Measurements from ENCODE around the gene HS3ST4. TPM values are rescaled to one million over a fixed set of nuclear protein-coding genes. Genes with fewer than 3 reads are reported as not detected.
A peak's percentile ranks its signal among the peaks of the same experiment; 100 is the strongest.

HS3ST4 gene
- total and polyA plus RNA-seq, 2 experiments from 2014 or later: 0.44 to 2.1 TPM

DNA sequence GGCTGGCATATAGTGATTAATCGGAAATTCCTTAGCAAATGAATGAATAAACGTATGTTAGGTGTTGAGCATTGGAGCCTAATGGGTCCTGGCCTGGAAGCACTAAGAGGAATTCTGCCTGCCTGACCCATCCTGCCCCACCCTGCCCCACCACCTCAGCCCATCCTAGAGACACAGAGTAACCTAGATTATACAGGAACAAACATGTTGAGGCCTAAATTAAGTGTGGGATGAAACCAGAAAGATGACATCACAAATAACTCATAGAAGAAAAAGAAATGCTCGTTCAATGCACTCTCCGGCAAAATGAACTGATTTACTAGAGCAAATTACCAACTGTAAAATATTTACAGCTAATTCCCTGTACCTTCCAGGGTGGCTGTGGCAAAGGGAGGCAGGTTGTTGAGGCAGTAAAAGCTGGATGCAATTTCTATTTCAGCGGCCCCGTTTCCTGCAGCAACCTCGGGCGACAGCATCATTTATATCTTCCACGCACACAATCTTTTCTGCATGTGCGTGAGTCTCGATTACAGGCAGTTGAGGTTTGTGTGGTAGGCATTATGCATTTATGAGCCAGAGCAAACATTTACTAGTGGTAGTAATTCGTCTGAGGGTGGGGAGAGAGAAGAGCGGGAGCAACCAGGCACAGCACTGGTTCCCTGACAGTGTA lies 417.2 kb downstream of the HS3ST4 start (continued):
- TF ChIP-seq EZH2phosphoT487 (IDR thresholded peaks at IDR 0.05; ENCODE audit: unreplicated experiment): no peak
- no peak for TF ChIP-seq CREB1 (CRISPR knock-in tag; IDR thresholded peaks at IDR 0.05; ENCODE audit: low read depth)
- TF ChIP-seq NANOG (IDR thresholded peaks at IDR 0.05; ENCODE audit: borderline replicate concordance): no peak
- no peak for TF ChIP-seq JUNB (IDR thresholded peaks at IDR 0.05; ENCODE audit: unreplicated experiment)
- TF ChIP-seq, protein P1, sequence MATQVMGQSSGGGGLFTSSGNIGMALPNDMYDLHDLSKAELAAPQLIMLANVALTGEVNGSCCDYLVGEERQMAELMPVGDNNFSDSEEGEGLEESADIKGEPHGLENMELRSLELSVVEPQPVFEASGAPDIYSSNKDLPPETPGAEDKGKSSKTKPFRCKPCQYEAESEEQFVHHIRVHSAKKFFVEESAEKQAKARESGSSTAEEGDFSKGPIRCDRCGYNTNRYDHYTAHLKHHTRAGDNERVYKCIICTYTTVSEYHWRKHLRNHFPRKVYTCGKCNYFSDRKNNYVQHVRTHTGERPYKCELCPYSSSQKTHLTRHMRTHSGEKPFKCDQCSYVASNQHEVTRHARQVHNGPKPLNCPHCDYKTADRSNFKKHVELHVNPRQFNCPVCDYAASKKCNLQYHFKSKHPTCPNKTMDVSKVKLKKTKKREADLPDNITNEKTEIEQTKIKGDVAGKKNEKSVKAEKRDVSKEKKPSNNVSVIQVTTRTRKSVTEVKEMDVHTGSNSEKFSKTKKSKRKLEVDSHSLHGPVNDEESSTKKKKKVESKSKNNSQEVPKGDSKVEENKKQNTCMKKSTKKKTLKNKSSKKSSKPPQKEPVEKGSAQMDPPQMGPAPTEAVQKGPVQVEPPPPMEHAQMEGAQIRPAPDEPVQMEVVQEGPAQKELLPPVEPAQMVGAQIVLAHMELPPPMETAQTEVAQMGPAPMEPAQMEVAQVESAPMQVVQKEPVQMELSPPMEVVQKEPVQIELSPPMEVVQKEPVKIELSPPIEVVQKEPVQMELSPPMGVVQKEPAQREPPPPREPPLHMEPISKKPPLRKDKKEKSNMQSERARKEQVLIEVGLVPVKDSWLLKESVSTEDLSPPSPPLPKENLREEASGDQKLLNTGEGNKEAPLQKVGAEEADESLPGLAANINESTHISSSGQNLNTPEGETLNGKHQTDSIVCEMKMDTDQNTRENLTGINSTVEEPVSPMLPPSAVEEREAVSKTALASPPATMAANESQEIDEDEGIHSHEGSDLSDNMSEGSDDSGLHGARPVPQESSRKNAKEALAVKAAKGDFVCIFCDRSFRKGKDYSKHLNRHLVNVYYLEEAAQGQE (IDR thresholded peaks at IDR 0.05; ENCODE audit: unreplicated experiment): no peak
- TF ChIP-seq, protein P2, sequence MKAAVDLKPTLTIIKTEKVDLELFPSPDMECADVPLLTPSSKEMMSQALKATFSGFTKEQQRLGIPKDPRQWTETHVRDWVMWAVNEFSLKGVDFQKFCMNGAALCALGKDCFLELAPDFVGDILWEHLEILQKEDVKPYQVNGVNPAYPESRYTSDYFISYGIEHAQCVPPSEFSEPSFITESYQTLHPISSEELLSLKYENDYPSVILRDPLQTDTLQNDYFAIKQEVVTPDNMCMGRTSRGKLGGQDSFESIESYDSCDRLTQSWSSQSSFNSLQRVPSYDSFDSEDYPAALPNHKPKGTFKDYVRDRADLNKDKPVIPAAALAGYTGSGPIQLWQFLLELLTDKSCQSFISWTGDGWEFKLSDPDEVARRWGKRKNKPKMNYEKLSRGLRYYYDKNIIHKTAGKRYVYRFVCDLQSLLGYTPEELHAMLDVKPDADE (IDR thresholded peaks at IDR 0.05): no peak

DNA sequence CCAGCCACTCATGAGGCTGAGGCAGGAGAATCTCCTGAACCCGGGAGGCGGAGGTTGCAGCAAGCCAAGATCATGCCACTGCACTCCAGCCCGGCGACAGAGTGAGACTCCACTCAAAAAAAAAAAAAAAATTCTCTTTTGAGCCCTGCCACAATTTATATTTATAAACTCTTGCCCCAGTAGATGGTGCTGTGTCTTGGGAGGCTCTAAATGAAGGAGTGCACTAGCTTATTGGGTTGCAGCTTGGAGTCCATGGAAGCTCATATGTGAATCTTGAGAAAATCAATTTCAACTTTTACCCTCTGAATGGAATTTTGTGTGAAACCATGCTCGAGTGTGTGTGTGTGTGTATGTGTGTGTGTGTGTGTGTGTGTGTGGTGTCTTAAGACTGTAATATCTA lies 420.1 kb downstream of the HS3ST4 start:
- no peak for TF ChIP-seq STAT1 (IDR thresholded peaks at IDR 0.05; ENCODE audit: unreplicated experiment)
- no peak for TF ChIP-seq EZH2 (IDR thresholded peaks at IDR 0.05; ENCODE audit: low read depth, unreplicated experiment)
- TF ChIP-seq, protein P3, sequence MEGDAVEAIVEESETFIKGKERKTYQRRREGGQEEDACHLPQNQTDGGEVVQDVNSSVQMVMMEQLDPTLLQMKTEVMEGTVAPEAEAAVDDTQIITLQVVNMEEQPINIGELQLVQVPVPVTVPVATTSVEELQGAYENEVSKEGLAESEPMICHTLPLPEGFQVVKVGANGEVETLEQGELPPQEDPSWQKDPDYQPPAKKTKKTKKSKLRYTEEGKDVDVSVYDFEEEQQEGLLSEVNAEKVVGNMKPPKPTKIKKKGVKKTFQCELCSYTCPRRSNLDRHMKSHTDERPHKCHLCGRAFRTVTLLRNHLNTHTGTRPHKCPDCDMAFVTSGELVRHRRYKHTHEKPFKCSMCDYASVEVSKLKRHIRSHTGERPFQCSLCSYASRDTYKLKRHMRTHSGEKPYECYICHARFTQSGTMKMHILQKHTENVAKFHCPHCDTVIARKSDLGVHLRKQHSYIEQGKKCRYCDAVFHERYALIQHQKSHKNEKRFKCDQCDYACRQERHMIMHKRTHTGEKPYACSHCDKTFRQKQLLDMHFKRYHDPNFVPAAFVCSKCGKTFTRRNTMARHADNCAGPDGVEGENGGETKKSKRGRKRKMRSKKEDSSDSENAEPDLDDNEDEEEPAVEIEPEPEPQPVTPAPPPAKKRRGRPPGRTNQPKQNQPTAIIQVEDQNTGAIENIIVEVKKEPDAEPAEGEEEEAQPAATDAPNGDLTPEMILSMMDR (conservative IDR thresholded peaks at IDR 0.05; ENCODE audit: low read depth in 2 of 2): peak in 1 of 2 experiments; percentile 19; a peak in 2 of 4 replicates
- Mint-ChIP-seq H3K27me3 (ENCODE audit: insufficient read depth, low read depth, poor library complexity) (no peaks in the 10 kb centered on the region), H3K36me3 (ENCODE audit: low read depth) (peaks cover 4% of the 10 kb centered on the region; the same call in 2 of the 3 replicates), H3K9me3 (peaks cover 90% of the 10 kb centered on the region), H3K4me1 (peaks cover 2% of the 10 kb centered on the region; the same call in 1 of the 3 replicates), H3K4me3 (no peak overlapping the region), H3K27ac (no peak overlapping the region)
- Histone ChIP-seq H3K4me1 (ENCODE audit: insufficient read depth) (no peaks in the 10 kb centered on the region), H3K4me3 (no peak overlapping the region), H3K79me2 (replicated peaks; ENCODE audit: insufficient read depth) (no peaks in the 10 kb centered on the region), H4K20me1 (replicated peaks; ENCODE audit: insufficient read depth) (no peaks in the 10 kb centered on the region), H3K36me3 (ENCODE audit: insufficient read depth) (no peaks in the 10 kb centered on the region), H2AFZ (no peak overlapping the region), H3K9me2 (ENCODE audit: insufficient read depth) (no peaks in the 10 kb centered on the region), H3F3A (replicated peaks; ENCODE audit: low read depth) (no peaks in the 10 kb centered on the region), H3K27me3 (ENCODE audit: insufficient read depth) (no peaks in the 10 kb centered on the region), H3K27ac (ENCODE audit: low read depth) (no peak overlapping the region), H3K4me2 (no peak overlapping the region)
- no peak for ATAC-seq
- peak; percentile 19 for DNase-seq (ENCODE audit: low spot score)
